ENCODE data around the gene ARHGEF26.

The ARHGEF26 gene
- long read RNA-seq = 0 reads

- H3K4me3 ChIP-seq (replicated peaks; ENCODE audit: insufficient read depth, low read length) = peak within 1 kb of the TSS; percentile 47
- H3K27me3 ChIP-seq (ENCODE audit: insufficient read depth, poor library complexity, severe bottlenecking) = peaks cover 28% of the 10 kb centered on the region
- H3K27ac ChIP-seq (replicated peaks) = no peak within 1 kb of the TSS
- no peak for TF ChIP-seq POLR2AphosphoS5 (IDR thresholded peaks at IDR 0.05; ENCODE audit: low read depth)
- TF ChIP-seq CTCF (IDR thresholded peaks at IDR 0.05; ENCODE audit: insufficient read depth, low read length) = no peak
- TF ChIP-seq SPI1 (IDR thresholded peaks at IDR 0.05; ENCODE audit: borderline replicate concordance, low read depth) = no peak
- TF ChIP-seq GABPA (IDR thresholded peaks at IDR 0.05; ENCODE audit: low read depth) = no peak
- TF ChIP-seq REST (IDR thresholded peaks at IDR 0.05; ENCODE audit: insufficient replicate concordance, low read depth) = no peak
- peak; percentile 8 to 50 for DNase-seq (ENCODE audit: low read depth in 1 of 2, low spot score in 1 of 2)
Observed at GRCh38 chr3:154120961-154121700, at the start of gene ARHGEF26. Gene ARHGEF26 (plus strand): TSS chr3:154121390. CDS start chr3:154121993, 603 bp downstream.

- no peak overlapping the region for H3K27ac ChIP-seq (replicated peaks)
- H3K27me3 ChIP-seq (ENCODE audit: insufficient read depth, poor library complexity, severe bottlenecking) = no peaks in the 10 kb centered on the region
- DNase-seq (ENCODE audit: low read depth in 1 of 2, low spot score in 1 of 2) = no peak
- no peak for TF ChIP-seq SPI1 (IDR thresholded peaks at IDR 0.05; ENCODE audit: borderline replicate concordance, low read depth)
- no peak for TF ChIP-seq CTCF (IDR thresholded peaks at IDR 0.05; ENCODE audit: insufficient read depth, low read length)
- no peak for TF ChIP-seq GABPA (IDR thresholded peaks at IDR 0.05; ENCODE audit: low read depth)
- TF ChIP-seq REST (IDR thresholded peaks at IDR 0.05; ENCODE audit: insufficient replicate concordance, low read depth) = no peak
- TF ChIP-seq POLR2AphosphoS5 (IDR thresholded peaks at IDR 0.05; ENCODE audit: low read depth) = no peak
- H3K4me3 ChIP-seq (replicated peaks; ENCODE audit: insufficient read depth, low read length) = no peak overlapping the region
Observed at GRCh38 chr3:154074966-154075365, 46.2 kb upstream of the ARHGEF26 start.

GRCh38 chr3:154078672-154079071 is 42.5 kb upstream of the ARHGEF26 start:
- no peak for TF ChIP-seq CTCF (IDR thresholded peaks at IDR 0.05; ENCODE audit: insufficient read depth, low read length)
- no peak for TF ChIP-seq SPI1 (IDR thresholded peaks at IDR 0.05; ENCODE audit: borderline replicate concordance, low read depth)
- TF ChIP-seq REST (IDR thresholded peaks at IDR 0.05; ENCODE audit: insufficient replicate concordance, low read depth) = no peak
- TF ChIP-seq POLR2AphosphoS5 (IDR thresholded peaks at IDR 0.05; ENCODE audit: low read depth) = no peak
- no peak for TF ChIP-seq GABPA (IDR thresholded peaks at IDR 0.05; ENCODE audit: low read depth)
- no peak for DNase-seq (ENCODE audit: low read depth in 1 of 2, low spot score in 1 of 2)
- Histone ChIP-seq H3K27me3 (ENCODE audit: insufficient read depth, poor library complexity, severe bottlenecking) (no peaks in the 10 kb centered on the region), H3K27ac (replicated peaks) (no peak overlapping the region), H3K4me3 (replicated peaks; ENCODE audit: insufficient read depth, low read length) (no peak overlapping the region)

Data from HL-60 (cell line).